Esophagus squamous epithelium (tissue), 4 donors: ENCODE measurements around the gene TFB1M.

Source experiments
- POLR2A ChIP-seq, 4 donors: fragments of 450-650 bp; IDR thresholded peaks; one replicate each; pipeline ENCODE4 v1.6.1; 2017; ENCODE audit warnings: antibody characterized with exemption in 4 of 4, mild to moderate bottlenecking in 4 of 4, moderate library complexity in 3 of 4
- TF ChIP-seq, protein P1 (sequence below), 6 experiments: fragments of 450-650 bp in 4 of 6; fragments of 200-600 bp in 2 of 6; sonication (generic) in 2 of 6; IDR thresholded peaks; one replicate each; pipeline ENCODE4 v1.5.1; 2016 to 2019; ENCODE audit warnings: antibody characterized with exemption in 6 of 6, mild to moderate bottlenecking in 4 of 6, moderate library complexity in 4 of 6

DNA sequence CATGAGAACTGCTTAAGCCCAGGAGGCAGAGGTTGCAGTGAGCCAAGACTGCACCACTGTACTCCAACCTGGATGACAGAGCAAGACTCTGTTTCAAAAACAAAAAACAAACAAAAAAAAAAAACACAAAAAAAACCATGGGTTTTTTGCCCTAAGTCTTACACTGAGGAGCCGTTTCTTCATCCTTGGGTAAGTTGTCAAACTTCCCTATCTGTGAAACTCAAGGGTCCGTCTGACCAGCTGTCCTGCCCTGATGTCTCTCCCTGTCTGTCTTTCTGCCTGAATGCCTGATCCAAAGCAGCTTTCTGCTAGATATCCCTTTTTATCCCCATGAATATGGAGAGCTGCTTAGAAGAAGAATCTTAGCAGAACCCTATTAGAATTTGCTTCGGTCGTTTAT, 91.8 kb downstream of the TFB1M start:
- TF ChIP-seq, protein P1, sequence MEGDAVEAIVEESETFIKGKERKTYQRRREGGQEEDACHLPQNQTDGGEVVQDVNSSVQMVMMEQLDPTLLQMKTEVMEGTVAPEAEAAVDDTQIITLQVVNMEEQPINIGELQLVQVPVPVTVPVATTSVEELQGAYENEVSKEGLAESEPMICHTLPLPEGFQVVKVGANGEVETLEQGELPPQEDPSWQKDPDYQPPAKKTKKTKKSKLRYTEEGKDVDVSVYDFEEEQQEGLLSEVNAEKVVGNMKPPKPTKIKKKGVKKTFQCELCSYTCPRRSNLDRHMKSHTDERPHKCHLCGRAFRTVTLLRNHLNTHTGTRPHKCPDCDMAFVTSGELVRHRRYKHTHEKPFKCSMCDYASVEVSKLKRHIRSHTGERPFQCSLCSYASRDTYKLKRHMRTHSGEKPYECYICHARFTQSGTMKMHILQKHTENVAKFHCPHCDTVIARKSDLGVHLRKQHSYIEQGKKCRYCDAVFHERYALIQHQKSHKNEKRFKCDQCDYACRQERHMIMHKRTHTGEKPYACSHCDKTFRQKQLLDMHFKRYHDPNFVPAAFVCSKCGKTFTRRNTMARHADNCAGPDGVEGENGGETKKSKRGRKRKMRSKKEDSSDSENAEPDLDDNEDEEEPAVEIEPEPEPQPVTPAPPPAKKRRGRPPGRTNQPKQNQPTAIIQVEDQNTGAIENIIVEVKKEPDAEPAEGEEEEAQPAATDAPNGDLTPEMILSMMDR (IDR thresholded peaks at IDR 0.05), result no peak
- no peak for TF ChIP-seq POLR2A (IDR thresholded peaks at IDR 0.05)
